HG03064 (cell line): ENCODE data around the gene PEX14.

Experiments used
- ATAC-seq: cut with Tn5 transposase; IDR thresholded peaks from one replicate; pipeline ENCODE4 v1.9.1; 2021; ENCODE audit warnings: low read depth; ENCODE audit not compliant: unreplicated experiment

Gene PEX14

GRCh38 chr1:10640843-10641553 is 166.2 kb downstream of the PEX14 start:
- ATAC-seq: no peak

GRCh38 chr1:10641976-10642375 is 167.2 kb downstream of the PEX14 start:
- no peak for ATAC-seq

GRCh38 chr1:10642403-10643080 is 167.8 kb downstream of the PEX14 start:
- ATAC-seq: no peak

GRCh38 chr1:10643607-10644306 is 169.0 kb downstream of the PEX14 start:
- ATAC-seq: no peak

- ATAC-seq: no peak
Measured at GRCh38 chr1:10644307-10645128, 169.8 kb downstream of the PEX14 start.

- no peak for ATAC-seq
Measured at GRCh38 chr1:10646347-10646861, 171.7 kb downstream of the PEX14 start.

- ATAC-seq: no peak
Measured at GRCh38 chr1:10647414-10648170, 172.8 kb downstream of the PEX14 start.

GRCh38 chr1:10648689-10649516 is 174.2 kb downstream of the PEX14 start:
- no peak for ATAC-seq

GRCh38 chr1:10649517-10650201 is 174.9 kb downstream of the PEX14 start:
- no peak for ATAC-seq

- ATAC-seq: no peak
Measured at GRCh38 chr1:10650556-10651388, 176.0 kb downstream of the PEX14 start.

- ATAC-seq: no peak
Measured at GRCh38 chr1:10651389-10651766, 176.6 kb downstream of the PEX14 start.

GRCh38 chr1:10651793-10652192 is 177.0 kb downstream of the PEX14 start:
- ATAC-seq: no peak

GRCh38 chr1:10652626-10653025 is 177.9 kb downstream of the PEX14 start:
- no peak for ATAC-seq

GRCh38 chr1:10653370-10654125 is 178.8 kb downstream of the PEX14 start:
- ATAC-seq: no peak

GRCh38 chr1:10655002-10655401 is 180.3 kb downstream of the PEX14 start:
- no peak for ATAC-seq

GRCh38 chr1:10656431-10656830 is 181.7 kb downstream of the PEX14 start:
- no peak for ATAC-seq
